Aorta (tissue), 5 donors: ENCODE data around the gene TTC32. TPM values are rescaled to one million over a fixed set of nuclear protein-coding genes. Genes with fewer than 3 reads are reported as not detected.
"Not testable (repeated sequence)": the region's sequence is repeated elsewhere in the genome, so short reads cannot be mapped to it uniquely, and the experiment has no call there.

Source experiments
- ATAC-seq: fragments of 200-7000 bp; cut with Tn5 transposase; one replicate; pipeline ENCODE4 v1.9.1; 2022; ENCODE audit warnings: moderate library complexity; ENCODE audit not compliant: low FRiP score
- DNase-seq, 2 donors: peaks; one replicate each; pipeline ENCODE4 v3.0.0-alpha.2; 2020
- H3K27ac ChIP-seq, 2 donors: one replicate each; pipeline ENCODE4 v1.5.1; 2013; ENCODE audit warnings: low read length in 2 of 2, mild to moderate bottlenecking in 2 of 2, moderate library complexity in 2 of 2, control low read depth in 1 of 2, inconsistent platforms in 1 of 2, low read depth in 1 of 2
- H3K27me3 ChIP-seq, 2 donors: one replicate each; pipeline ENCODE4 v1.6.1; 2013; ENCODE audit warnings: control low read depth in 1 of 2, low read length in 1 of 2, mild to moderate bottlenecking in 1 of 2, moderate library complexity in 1 of 2; ENCODE audit not compliant: insufficient read depth in 2 of 2, control insufficient read depth in 1 of 2
- H3K36me3 ChIP-seq, 2 donors: one replicate each; pipeline ENCODE4 v1.6.1; 2013; ENCODE audit warnings: control low read depth in 1 of 2, low read length in 1 of 2, mild to moderate bottlenecking in 1 of 2; ENCODE audit not compliant: insufficient read depth in 2 of 2, control insufficient read depth in 1 of 2
- H3K4me1 ChIP-seq, 2 donors: one replicate each; pipeline ENCODE4 v1.6.1; 2013; ENCODE audit warnings: low read length in 2 of 2, control low read depth in 1 of 2, mild to moderate bottlenecking in 1 of 2, moderate library complexity in 1 of 2; ENCODE audit not compliant: insufficient read depth in 2 of 2, control insufficient read depth in 1 of 2
- H3K4me3 ChIP-seq, 2 donors: one replicate each; pipeline ENCODE4 v1.5.1; 2013; ENCODE audit warnings: low read length in 2 of 2, control low read depth in 1 of 2, mild to moderate bottlenecking in 1 of 2
- H3K9me3 ChIP-seq: one replicate; pipeline ENCODE4 v1.6.1; 2013; ENCODE audit warnings: mild to moderate bottlenecking, low read length; ENCODE audit not compliant: control insufficient read depth
- WGBS, 2 donors: extraction: QIAGEN DNeasy Blood & Tissue Kit; methylation state at CpG; one replicate each; pipeline ENCODE4 v1.1.7; 2013; 5-methylcytosine and 5-hydroxymethylcytosine counted together
- intact Hi-C, 2 donors: fragments of 100-400 bp; cut with DNase I; formaldehyde crosslinking; loops; one replicate each; pipeline versions ENCODE4 v1.14.2 to v1.15.0; 2022
- polyA plus RNA-seq, 2 donors: library from polyadenylated mRNA; stranded (reverse); fragments of 200-250 nt; gene quantifications; one replicate each; pipeline ENCODE4 v1.2.3, GENCODE V29; 2013
- total RNA-seq, 2 donors: library from RNA; stranded (reverse); fragmentation: NEBNext Ultra II Directional; extraction: Animal tissue kit (Norgen Biotek cat#: 25700); gene quantifications; one replicate each; pipeline ENCODE4 v1.2.1, GENCODE V29; 2021
- donor health status: healthy with polysubstance abuse.
- donor health status: Bipolar disorder and iron deficiency.
- donor health status: DM: no; HTN: no; CAD: no.
- donor health status: DM: no; HTN: no; CAD: no.
- donor health status: DM: yes; HTN: yes; CAD: no.

TTC32 gene
- total and polyA plus RNA-seq, 4 donors: 2.8 to 33.9 (median 14.6) TPM

- 41 to 43% methylated on average over 2 of the region's 2 CpGs for WGBS, 2 donors
- Histone ChIP-seq H3K27me3 (no peaks in the 10 kb centered on the region), H3K4me3 (no peak overlapping the region), H3K9me3 (no peaks in the 10 kb centered on the region), H3K4me1 (no peaks in the 10 kb centered on the region), H3K36me3 (no peaks in the 10 kb centered on the region), H3K27ac (no peak overlapping the region)
- ATAC-seq (no peak), DNase-seq (no peak)
- intact Hi-C loops: no loop called here
These were observed 18.3 kb downstream of the TTC32 start for GRCh38 chr2:19883486-19883885.

- Histone ChIP-seq H3K4me1 (no peaks in the 10 kb centered on the region), H3K4me3 (no peak overlapping the region), H3K9me3 (no peaks in the 10 kb centered on the region), H3K36me3 (no peaks in the 10 kb centered on the region), H3K27me3 (no peaks in the 10 kb centered on the region), H3K27ac (no peak overlapping the region)
- 95% methylated on average over 2 of the region's 2 CpGs for WGBS, 2 donors
- DNase-seq (no peak), ATAC-seq (no peak)
- intact Hi-C loops: no loop called here
These were observed 19.5 kb downstream of the TTC32 start for GRCh38 chr2:19882286-19882685.

GRCh38 chr2:19881908-19882265, 19.9 kb downstream of the TTC32 start:
- no peaks in the 10 kb centered on the region for H3K36me3 ChIP-seq
- no peaks in the 10 kb centered on the region for H3K4me1 ChIP-seq
- no peaks in the 10 kb centered on the region for H3K27me3 ChIP-seq
- no peak for DNase-seq
- WGBS, 2 donors: 48 to 73% methylated on average over 2 of the region's 2 CpGs
- no peak overlapping the region for H3K4me3 ChIP-seq
- intact Hi-C loops: no loop called here
- H3K9me3 ChIP-seq: no peaks in the 10 kb centered on the region
- no peak for ATAC-seq
- H3K27ac ChIP-seq: no peak overlapping the region

- Histone ChIP-seq H3K36me3 (no peaks in the 10 kb centered on the region), H3K27me3 (no peaks in the 10 kb centered on the region), H3K27ac (no peak overlapping the region), H3K4me3 (no peak overlapping the region), H3K4me1 (no peaks in the 10 kb centered on the region), H3K9me3 (no peaks in the 10 kb centered on the region)
- intact Hi-C loops: no loop called here
- ATAC-seq (no peak), DNase-seq (no peak)
- 90 to 92% methylated on average over 2 of the region's 2 CpGs for WGBS, 2 donors
These were observed 20.4 kb downstream of the TTC32 start for GRCh38 chr2:19881221-19881907.

- H3K27ac ChIP-seq, H3K27me3 ChIP-seq, DNase-seq, ATAC-seq, H3K9me3 ChIP-seq, intact Hi-C loops, H3K36me3 ChIP-seq, H3K4me3 ChIP-seq, H3K4me1 ChIP-seq: not testable (repeated sequence)
These were observed 21.6 kb downstream of the TTC32 start for GRCh38 chr2:19880191-19880590.

- no peak overlapping the region for H3K27ac ChIP-seq
- H3K36me3 ChIP-seq: no peaks in the 10 kb centered on the region
- no peak overlapping the region for H3K4me3 ChIP-seq
- no peaks in the 10 kb centered on the region for H3K27me3 ChIP-seq
- ATAC-seq: no peak
- no peaks in the 10 kb centered on the region for H3K4me1 ChIP-seq
- 82 to 89% methylated on average over 3 of the region's 3 CpGs for WGBS, 2 donors
- H3K9me3 ChIP-seq: no peaks in the 10 kb centered on the region
- intact Hi-C loops: no loop called here
- no peak for DNase-seq
These were observed 22.7 kb downstream of the TTC32 start for GRCh38 chr2:19879120-19879519.

- no peak overlapping the region for H3K27ac ChIP-seq
- no peaks in the 10 kb centered on the region for H3K9me3 ChIP-seq
- ATAC-seq (no peak), DNase-seq (no peak)
- intact Hi-C loops: no loop called here
- 97% methylated on average over 12 of the region's 12 CpGs for WGBS, 2 donors
- no peaks in the 10 kb centered on the region for H3K27me3 ChIP-seq
- no peaks in the 10 kb centered on the region for H3K4me1 ChIP-seq
- no peaks in the 10 kb centered on the region for H3K36me3 ChIP-seq
- H3K4me3 ChIP-seq: no peak overlapping the region
These were observed 23.3 kb downstream of the TTC32 start for GRCh38 chr2:19878268-19879046.

GRCh38 chr2:19876751-19877150, 25.0 kb downstream of the TTC32 start:
- Histone ChIP-seq H3K36me3 (no peaks in the 10 kb centered on the region), H3K4me3 (no peak overlapping the region), H3K27ac (no peak overlapping the region), H3K27me3 (no peaks in the 10 kb centered on the region), H3K4me1 (no peaks in the 10 kb centered on the region), H3K9me3 (no peaks in the 10 kb centered on the region)
- DNase-seq: no peak
- no peak for ATAC-seq
- 74 to 79% methylated on average over 4 of the region's 4 CpGs for WGBS, 2 donors
- intact Hi-C loops: no loop called here

- Histone ChIP-seq H3K9me3 (no peaks in the 10 kb centered on the region), H3K4me1 (no peaks in the 10 kb centered on the region), H3K4me3 (no peak overlapping the region), H3K36me3 (no peaks in the 10 kb centered on the region), H3K27me3 (no peaks in the 10 kb centered on the region), H3K27ac (no peak overlapping the region)
- 50 to 60% methylated on average over 1 of the region's 1 CpG for WGBS, 2 donors
- ATAC-seq (no peak), DNase-seq (no peak)
- intact Hi-C loops: no loop called here
These were observed 26.5 kb downstream of the TTC32 start for GRCh38 chr2:19875280-19875679.
